EL (cell line): ENCODE measurements around the gene WSCD2.

Experiments used
- DNase-seq: peaks from one replicate; pipeline ENCODE4 v3.0.0-alpha.2; 2016

Gene WSCD2

GRCh38 chr12:108273217-108273616, 144.1 kb downstream of the WSCD2 start:
- no peak for DNase-seq

- DNase-seq: no peak
Observed at GRCh38 chr12:108277613-108278012, 148.5 kb downstream of the WSCD2 start.

GRCh38 chr12:108282160-108282559, 153.1 kb downstream of the WSCD2 start:
- DNase-seq: no peak

- DNase-seq: no peak
Observed at GRCh38 chr12:108282676-108283075, 153.6 kb downstream of the WSCD2 start.

- DNase-seq: no peak
Observed at GRCh38 chr12:108284163-108284562, 155.1 kb downstream of the WSCD2 start.

GRCh38 chr12:108285016-108285415, 155.9 kb downstream of the WSCD2 start:
- no peak for DNase-seq

GRCh38 chr12:108287227-108287626, 158.1 kb downstream of the WSCD2 start:
- no peak for DNase-seq

GRCh38 chr12:108289350-108290161, 160.5 kb downstream of the WSCD2 start:
- no peak for DNase-seq

GRCh38 chr12:108295641-108296040, 166.6 kb downstream of the WSCD2 start:
- no peak for DNase-seq

GRCh38 chr12:108296945-108297344, 167.9 kb downstream of the WSCD2 start:
- DNase-seq: no peak

GRCh38 chr12:108297424-108297823, 168.3 kb downstream of the WSCD2 start:
- DNase-seq: no peak

GRCh38 chr12:108297895-108298760, 169.0 kb downstream of the WSCD2 start:
- DNase-seq: no peak

- DNase-seq: no peak
Observed at GRCh38 chr12:108298761-108299275, 169.7 kb downstream of the WSCD2 start.

GRCh38 chr12:108299516-108299915, 170.4 kb downstream of the WSCD2 start:
- DNase-seq: no peak
